GM12878 (cell line): Measurements from ENCODE around the gene CLPX.

Experiments used
- CHD4 ChIP-seq: fragments of 200-600 bp; sonication (generic); IDR thresholded peaks from 2 replicates; pipeline ENCODE4 v1.6.1; 2016; ENCODE audit warnings: mild to moderate bottlenecking
- CTCF ChIP-seq, 3 experiments: IDR thresholded peaks in 2 of 3; conservative IDR thresholded peaks in 1 of 3; 2 replicates each; pipeline ENCODE4 v1.5.1; 2011; ENCODE audit warnings: low read depth in 3 of 3, low read length in 3 of 3, mild to moderate bottlenecking in 3 of 3, control low read depth in 2 of 3, moderate library complexity in 2 of 3, inconsistent platforms in 1 of 3, mixed read lengths in 1 of 3; ENCODE audit not compliant: control insufficient read depth in 2 of 3, insufficient read depth in 1 of 3; ENCODE audit errors: extremely low read depth in 1 of 3
- ESRRA ChIP-seq: IDR thresholded peaks from 2 replicates; pipeline ENCODE4 v1.6.1; 2012; ENCODE audit warnings: mild to moderate bottlenecking, low read length, improper control_type of control experiment
- PBX3 ChIP-seq: IDR thresholded peaks from 2 replicates; pipeline ENCODE4 v1.6.1; 2011; ENCODE audit warnings: mild to moderate bottlenecking, low read depth, low read length, moderate library complexity; ENCODE audit not compliant: insufficient replicate concordance
- POLR2A ChIP-seq: IDR thresholded peaks from 2 replicates; pipeline ENCODE4 v1.6.1; 2011; ENCODE audit warnings: low read depth, mild to moderate bottlenecking, low read length
- RCOR1 ChIP-seq: conservative IDR thresholded peaks from 2 replicates; pipeline ENCODE4 v1.6.1; 2012; ENCODE audit warnings: low read depth, low read length, improper control_type of control experiment
- REST ChIP-seq: IDR thresholded peaks from 2 replicates; pipeline ENCODE4 v1.6.1; 2012; ENCODE audit warnings: mild to moderate bottlenecking, low read depth, low read length
- SMC3 ChIP-seq: IDR thresholded peaks from 2 replicates; pipeline ENCODE4 v1.6.1; 2011; ENCODE audit warnings: low read length, improper control_type of control experiment, borderline replicate concordance
- TBL1XR1 ChIP-seq: IDR thresholded peaks from 2 replicates; pipeline ENCODE4 v1.6.1; 2012; ENCODE audit warnings: low read depth, low read length, improper control_type of control experiment
- ZBTB40 ChIP-seq: fragments of 450-650 bp; IDR thresholded peaks from 2 replicates; pipeline ENCODE4 v1.6.1; 2016; ENCODE audit warnings: mild to moderate bottlenecking, moderate library complexity, borderline replicate concordance
- ZNF24 ChIP-seq: fragments of 450-650 bp; IDR thresholded peaks from 2 replicates; pipeline ENCODE4 v1.6.1; 2017; ENCODE audit warnings: antibody characterized with exemption, mild to moderate bottlenecking
- ZZZ3 ChIP-seq: IDR thresholded peaks from 2 replicates; pipeline ENCODE4 v1.6.1; 2011; ENCODE audit warnings: low read depth; ENCODE audit not compliant: control insufficient read depth, insufficient read length

- TF ChIP-seq CTCF (IDR thresholded peaks at IDR 0.05 in 2 of 3, conservative IDR thresholded peaks at IDR 0.05 in 1 of 3; ENCODE audit: control insufficient read depth in 2 of 3, extremely low read depth in 1 of 3, insufficient read depth in 1 of 3, low read depth in 3 of 3, low read length in 3 of 3) (no peak), POLR2A (no peak), TBL1XR1 (no peak), REST (no peak), RCOR1 (no peak), ZZZ3 (no peak), ESRRA (no peak), SMC3 (no peak), PBX3 (no peak), ZBTB40 (no peak), CHD4 (no peak), ZNF24 (no peak)
Measured at GRCh38 chr15:65154720-65155119, 30.4 kb downstream of the CLPX start.
